Fibroblast of the aortic adventitia (primary cell): ENCODE results near the gene XRN1. TPM values are rescaled to one million over a fixed set of nuclear protein-coding genes. Genes with fewer than 3 reads are reported as not detected.

Experiments
- DNase-seq: peaks from one replicate; pipeline ENCODE4 v3.0.0-alpha.2; 2010; ENCODE audit warnings: low read depth
- H3K4me3 ChIP-seq: 2 replicates; pipeline ENCODE4 v1.5.1; 2011; ENCODE audit warnings: low read depth, mild to moderate bottlenecking, control low read depth, low read length, moderate library complexity
- total RNA-seq: library from RNA; depleted of rRNA; stranded (reverse); fragments of >200 nt; gene quantifications from 2 replicates; pipeline ENCODE4 v1.2.3, GENCODE V29; 2012; ENCODE audit warnings: low replicate concordance
- TF ChIP-seq, protein P1 (sequence below): IDR thresholded peaks from 2 replicates; pipeline ENCODE4 v1.5.1; 2011; ENCODE audit warnings: mild to moderate bottlenecking, low read length, control low read depth, inconsistent platforms; ENCODE audit not compliant: insufficient read depth

Gene XRN1
- total RNA-seq, 1 donor: 46.9 TPM

DNA sequence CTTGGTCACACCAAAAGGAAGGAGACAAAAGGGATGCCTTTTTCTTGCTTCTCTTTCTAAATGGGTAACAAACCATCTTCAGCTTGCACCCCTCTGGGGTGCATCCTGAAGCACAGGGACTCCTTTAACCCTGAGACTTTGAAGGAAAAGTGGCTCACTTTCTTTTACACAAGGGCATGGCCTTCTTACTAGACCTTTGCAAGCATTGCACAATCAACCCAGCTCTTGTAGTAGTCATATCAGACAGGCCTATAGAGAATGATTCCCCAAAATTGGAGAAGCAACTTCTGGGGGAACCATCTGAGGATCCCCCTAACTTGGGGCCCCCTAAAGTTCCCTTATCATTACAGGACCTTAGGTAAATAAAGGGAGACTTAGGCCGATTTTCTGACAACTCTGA is 166.4 kb downstream of the XRN1 start:
- TF ChIP-seq, protein P1, sequence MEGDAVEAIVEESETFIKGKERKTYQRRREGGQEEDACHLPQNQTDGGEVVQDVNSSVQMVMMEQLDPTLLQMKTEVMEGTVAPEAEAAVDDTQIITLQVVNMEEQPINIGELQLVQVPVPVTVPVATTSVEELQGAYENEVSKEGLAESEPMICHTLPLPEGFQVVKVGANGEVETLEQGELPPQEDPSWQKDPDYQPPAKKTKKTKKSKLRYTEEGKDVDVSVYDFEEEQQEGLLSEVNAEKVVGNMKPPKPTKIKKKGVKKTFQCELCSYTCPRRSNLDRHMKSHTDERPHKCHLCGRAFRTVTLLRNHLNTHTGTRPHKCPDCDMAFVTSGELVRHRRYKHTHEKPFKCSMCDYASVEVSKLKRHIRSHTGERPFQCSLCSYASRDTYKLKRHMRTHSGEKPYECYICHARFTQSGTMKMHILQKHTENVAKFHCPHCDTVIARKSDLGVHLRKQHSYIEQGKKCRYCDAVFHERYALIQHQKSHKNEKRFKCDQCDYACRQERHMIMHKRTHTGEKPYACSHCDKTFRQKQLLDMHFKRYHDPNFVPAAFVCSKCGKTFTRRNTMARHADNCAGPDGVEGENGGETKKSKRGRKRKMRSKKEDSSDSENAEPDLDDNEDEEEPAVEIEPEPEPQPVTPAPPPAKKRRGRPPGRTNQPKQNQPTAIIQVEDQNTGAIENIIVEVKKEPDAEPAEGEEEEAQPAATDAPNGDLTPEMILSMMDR: no peak
- no peak for DNase-seq
- H3K4me3 ChIP-seq: no peak overlapping the region

DNA sequence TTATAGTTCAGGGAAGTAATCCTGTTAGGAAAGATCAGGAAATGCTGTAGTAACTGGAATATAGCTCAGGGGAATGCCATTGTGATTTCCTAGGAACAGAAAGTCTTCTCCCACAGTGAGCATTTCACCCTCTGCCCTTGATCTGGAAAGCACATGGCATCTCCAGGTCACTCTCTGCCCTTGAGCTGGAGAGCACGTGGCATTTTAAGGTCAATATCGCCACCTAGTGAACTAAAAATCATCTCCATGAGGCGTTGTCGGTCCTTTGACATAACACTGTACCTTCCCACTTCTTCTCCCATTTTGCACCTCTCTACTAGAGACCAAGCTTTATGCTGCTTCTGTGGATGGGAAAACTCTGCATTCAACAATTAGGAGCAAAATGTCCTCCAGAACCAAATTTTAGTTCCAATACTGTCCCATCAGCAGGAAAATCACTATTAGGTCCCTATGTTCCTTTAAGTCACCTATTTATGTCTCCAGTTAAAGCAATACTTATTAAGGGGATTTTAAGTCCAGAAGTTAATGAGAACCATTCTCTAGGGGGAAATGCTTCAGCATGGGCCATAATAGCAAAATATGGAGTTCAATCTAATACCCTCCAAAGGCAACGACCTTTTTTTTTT is 167.8 kb downstream of the XRN1 start:
- DNase-seq: peak; percentile 86
- TF ChIP-seq, protein P1: peak; percentile 63
- no peak overlapping the region for H3K4me3 ChIP-seq

DNA sequence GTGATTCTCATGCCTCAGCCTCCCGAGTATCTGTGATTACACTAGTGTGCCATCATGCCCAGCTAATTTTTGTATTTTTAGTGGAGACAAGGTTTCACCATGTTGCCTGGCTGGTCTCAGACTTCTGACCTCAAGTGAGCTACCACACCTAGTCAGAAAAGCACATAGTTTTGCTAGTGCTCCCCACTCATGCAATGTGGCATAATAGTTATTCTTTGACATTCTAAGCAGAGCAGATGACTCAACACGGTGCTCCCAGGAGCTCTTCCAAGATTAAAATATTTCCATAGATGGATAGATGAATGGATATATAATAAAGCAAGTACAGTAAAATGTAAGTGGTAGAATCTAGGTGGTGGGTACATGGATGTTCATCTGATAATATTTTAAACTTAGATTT is 169.4 kb downstream of the XRN1 start:
- DNase-seq: peak; percentile 67
- TF ChIP-seq, protein P1: no peak
- H3K4me3 ChIP-seq: no peak overlapping the region

DNA sequence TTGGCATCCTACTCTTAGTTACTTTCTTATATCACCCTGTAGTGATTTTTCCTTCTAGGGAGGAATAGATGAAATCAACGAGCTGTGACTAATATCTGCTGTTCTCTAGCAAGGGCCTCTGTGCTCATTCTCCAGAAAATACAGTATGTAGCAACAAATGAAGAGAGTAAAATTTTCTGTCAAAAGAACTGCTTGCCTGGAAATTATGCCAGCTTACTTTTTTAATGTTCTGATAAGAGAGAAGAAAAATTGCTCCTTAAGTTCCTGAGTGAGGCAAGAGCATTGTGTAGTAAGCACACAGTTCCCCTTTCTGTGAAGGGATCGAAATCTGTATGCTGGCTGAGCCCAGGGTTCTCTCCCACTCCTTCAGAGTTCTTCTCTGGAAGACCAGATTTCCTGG is 171.1 kb downstream of the XRN1 start:
- TF ChIP-seq, protein P1: no peak
- no peak overlapping the region for H3K4me3 ChIP-seq
- DNase-seq: peak; percentile 96

DNA sequence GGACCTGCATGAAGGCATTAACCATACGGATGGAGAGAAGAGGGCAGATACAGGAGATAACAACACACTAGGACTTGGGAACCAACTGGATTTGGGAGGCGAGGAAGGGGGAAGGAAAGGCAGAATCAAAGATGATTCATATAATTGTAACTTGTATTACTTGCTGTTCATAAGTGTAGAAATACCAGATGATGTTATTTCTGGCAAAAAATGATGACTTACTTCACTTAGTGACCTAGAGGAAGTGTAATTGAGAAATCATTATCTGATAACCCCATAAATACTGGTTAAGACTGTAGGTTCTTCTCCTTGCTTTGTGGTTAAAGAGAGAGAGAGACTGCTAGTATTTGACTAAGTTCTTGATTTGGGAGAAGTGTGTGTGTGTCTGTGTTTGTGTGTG is 172.0 kb downstream of the XRN1 start:
- H3K4me3 ChIP-seq: no peak overlapping the region
- TF ChIP-seq, protein P1: no peak
- peak; percentile 98 for DNase-seq

- no peak overlapping the region for H3K4me3 ChIP-seq
- peak; percentile 22 for DNase-seq
- TF ChIP-seq, protein P1: no peak
These were observed 172.9 kb downstream of the XRN1 start for GRCh38 chr3:142274908-142275307.

DNA sequence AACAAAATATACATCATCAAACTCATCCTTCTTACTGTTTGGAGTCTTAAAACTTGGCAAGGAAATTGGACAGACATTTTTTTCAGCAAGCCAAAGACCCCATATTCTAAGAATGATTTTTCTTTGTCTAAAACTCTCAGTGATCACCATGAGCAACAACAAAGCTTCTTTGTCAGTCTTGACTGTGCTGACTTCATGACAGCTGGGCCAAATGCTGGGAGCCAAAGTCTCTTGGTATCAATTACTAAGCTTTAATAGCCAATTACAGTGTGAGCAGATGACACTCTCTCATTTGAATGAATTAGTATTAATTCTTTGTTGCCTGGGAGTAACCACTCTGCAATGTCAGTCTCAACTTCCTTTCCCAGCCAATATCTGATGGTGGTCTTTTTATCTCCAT is 174.3 kb downstream of the XRN1 start:
- H3K4me3 ChIP-seq: no peak overlapping the region
- TF ChIP-seq, protein P1: no peak
- DNase-seq: no peak
